Left renal pelvis (tissue), 4 donors: Measurements from ENCODE around the gene NADSYN1. TPM values are rescaled to one million over a fixed set of nuclear protein-coding genes. Genes with fewer than 3 reads are reported as not detected.

ENCODE experiments used
- DNase-seq, 4 donors: peaks; one replicate each; pipeline ENCODE4 v3.0.0-alpha.2; 2013; ENCODE audit warnings: low read depth in 4 of 4, low spot score in 3 of 4
- polyA plus RNA-seq, 4 donors: library from polyadenylated mRNA; unstranded; fragments of 120-200 nt; gene quantifications; one replicate each; pipeline ENCODE4 v1.2.1, GENCODE V29; 2013; ENCODE audit not compliant: insufficient read length in 4 of 4

NADSYN1 gene
- polyA plus RNA-seq, 4 donors: 27.3 to 63.3 (median 37.5) TPM

DNA sequence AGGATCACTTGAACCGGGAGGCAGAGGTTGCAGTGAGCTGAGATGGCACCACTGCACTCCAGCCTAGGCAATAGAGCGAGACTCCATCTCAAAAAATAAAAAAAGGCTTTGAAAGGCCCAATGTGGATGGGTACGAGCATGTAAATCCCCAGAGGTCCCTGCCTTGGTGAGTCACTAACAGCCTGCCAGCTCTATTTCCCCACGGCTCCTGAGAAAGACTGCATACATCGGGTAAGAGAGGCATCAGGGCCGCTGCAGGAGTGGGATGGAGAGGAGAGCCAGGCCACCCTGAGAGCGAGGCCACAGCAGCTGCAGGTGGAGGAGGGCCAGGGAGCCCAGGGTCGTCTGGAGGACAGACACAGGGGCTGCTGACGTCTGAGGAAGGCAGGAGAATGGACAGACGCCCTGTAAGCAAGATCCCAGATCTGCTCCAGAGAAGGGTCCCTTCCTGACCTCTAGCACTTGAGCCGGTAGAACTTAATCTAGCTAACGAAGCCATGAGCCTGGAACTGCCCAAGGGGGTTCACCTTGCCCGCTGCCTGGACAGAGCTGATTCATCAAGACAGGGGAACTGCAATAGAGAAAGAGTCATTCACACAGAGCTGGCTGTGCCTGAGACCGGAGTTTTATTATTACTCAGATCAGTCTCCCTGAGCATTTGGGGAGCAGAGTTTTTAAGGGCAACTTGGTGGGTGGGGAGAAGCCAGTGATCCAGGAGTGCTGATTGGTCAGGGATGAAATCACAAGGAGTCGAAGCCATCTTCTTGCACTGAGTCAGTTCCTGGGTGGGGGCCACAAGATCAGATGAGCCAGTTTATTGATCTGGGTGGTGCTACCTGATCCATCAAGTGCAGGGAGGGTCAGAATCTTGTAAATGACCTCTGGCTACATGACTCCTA is 90.1 kb downstream of the NADSYN1 start:
- DNase-seq: no peak

DNA sequence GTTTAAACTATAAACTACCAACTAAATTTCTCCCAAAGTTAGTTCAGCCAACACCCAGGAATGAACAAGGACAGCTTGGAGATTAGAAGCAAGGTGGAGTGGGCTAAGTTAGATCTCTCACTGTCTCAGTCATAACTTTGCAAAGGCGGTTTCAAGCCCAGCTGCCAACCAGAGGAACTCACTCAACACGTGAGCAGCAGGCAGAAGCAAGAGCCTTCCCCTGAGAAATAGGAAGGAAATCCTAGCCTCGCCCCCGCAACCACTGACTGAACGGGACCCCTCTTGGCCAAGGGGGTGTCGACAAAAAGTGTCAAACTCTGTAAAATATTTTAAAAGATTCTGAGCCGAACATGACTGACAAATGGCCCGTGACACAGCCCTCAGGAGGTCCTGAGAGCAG is 90.9 kb downstream of the NADSYN1 start:
- no peak for DNase-seq

DNA sequence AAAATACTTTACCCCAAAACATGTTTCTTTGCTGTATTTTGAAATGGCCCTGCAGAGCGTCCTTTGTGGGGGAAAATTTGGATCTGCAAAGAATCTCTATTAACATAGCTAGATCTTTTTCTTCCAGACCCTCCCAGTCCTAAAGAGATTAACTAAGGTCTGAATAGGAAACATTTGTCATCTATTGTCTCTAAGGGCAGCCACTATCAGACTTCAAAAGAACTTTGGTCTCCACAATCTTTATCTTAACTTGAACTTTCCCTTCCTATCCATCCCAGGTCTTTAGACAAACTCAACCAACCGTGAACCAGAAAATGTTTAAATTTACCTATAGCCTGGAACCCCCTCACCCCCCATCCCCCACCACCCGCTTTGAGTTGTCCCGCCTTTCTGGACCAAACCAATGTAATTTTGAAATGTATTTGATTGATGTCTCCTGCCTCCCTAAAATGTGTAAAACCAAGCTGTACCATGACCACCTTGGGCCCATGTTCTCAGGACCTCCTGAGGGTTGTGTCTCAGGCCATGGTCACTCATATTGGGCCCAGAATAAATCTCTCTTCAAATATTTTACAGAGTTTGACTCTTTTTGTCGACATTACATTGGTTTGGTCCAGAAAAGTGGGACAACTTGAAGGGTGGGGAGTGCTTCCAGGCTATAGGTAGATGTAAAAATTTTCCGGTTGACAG is 91.7 kb downstream of the NADSYN1 start:
- no peak for DNase-seq

DNA sequence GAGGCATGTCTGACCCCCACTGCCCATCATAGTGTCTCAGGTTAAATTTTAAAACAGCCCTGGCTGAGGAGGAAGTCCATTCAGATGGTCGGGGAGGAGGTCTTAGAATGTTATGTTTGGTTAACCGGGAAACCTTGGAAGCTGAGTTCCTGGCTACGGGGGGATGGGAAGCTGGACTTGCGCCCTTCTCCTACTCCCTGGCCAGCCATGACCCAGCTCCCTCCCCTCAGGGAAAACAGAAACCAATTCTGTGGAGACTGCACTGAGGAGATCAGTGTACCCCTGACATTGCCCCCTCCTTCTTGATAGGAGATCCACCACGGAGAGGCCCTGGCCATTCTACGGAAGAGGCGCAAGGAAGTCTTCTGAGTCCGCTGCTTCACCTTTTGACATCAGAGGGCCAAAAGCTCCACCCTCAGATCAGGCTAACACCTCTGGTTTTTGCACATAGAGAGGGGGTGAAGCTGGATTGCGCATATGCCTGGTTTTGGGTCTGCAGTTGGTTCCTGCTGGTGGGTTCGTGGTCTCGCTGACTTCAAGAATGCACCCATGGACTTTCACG is 92.5 kb downstream of the NADSYN1 start:
- DNase-seq: no peak

DNA sequence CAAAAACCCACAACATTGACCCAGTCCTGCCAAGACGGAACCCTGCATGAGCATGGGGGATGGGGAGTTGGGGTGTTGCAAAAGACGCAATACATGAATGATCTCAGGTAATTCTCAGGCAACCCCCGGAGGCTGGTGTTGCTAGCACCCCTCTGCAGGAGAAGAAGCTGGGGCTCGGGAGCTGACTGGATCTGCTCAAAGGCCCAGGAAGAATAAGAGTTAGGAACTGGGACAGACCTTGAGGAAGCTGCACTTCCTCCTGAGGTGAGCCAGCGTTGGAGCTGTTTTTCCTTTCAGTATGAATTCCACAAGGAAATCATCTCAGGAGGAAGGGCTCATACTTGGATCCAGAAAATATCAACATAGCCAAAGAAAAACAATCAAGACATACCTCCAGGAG is 95.1 kb downstream of the NADSYN1 start, which contains the start of gene KRTAP5-9:
Gene KRTAP5-9 (plus strand): TSS at position 301 of the 400 bp plus-strand sequence. CDS start 238 bp downstream, outside the sequence.
- DNase-seq: no peak

GRCh38 chr11:71548716-71549151 is 95.7 kb downstream of the NADSYN1 start:
- no peak for DNase-seq

Other genes starting within 250 kb of the NADSYN1 start
- gene SHANK2, start 200.6 kb upstream of the NADSYN1 start, polyA plus RNA-seq: 10 to 100 TPM in 3 of 4 donors, 1 to 10 TPM in 1; 4.5 to 36.6 (median 27.4) TPM
- gene DHCR7, start 4.8 kb upstream of the NADSYN1 start, polyA plus RNA-seq: 10 to 100 TPM; 21.6 to 40.4 (median 37.7) TPM
- under 1 TPM in 1 of 4 donors, not detected in 3; 0.20 TPM for gene KRTAP5-7, start 74.1 kb downstream of the NADSYN1 start, polyA plus RNA-seq
- gene KRTAP5-8, start 84.8 kb downstream of the NADSYN1 start, polyA plus RNA-seq: 1 to 10 TPM in 1 of 4 donors, under 1 TPM in 3; 0.14 to 1.3 (median 0.41) TPM
- gene KRTAP5-9, start 95.2 kb downstream of the NADSYN1 start, polyA plus RNA-seq: under 1 TPM in 3 of 4 donors, not detected in 1; 0.25 to 0.95 (median 0.27) TPM
- gene KRTAP5-10, start 112.4 kb downstream of the NADSYN1 start, polyA plus RNA-seq: under 1 TPM in 2 of 4 donors, not detected in 2; 0.20 to 0.26 TPM
- gene KRTAP5-11, start 129.7 kb downstream of the NADSYN1 start, polyA plus RNA-seq: under 1 TPM in 2 of 4 donors, not detected in 2; 0.29 to 0.35 TPM